Measurements from ENCODE around the gene ZNF513.
A peak's percentile ranks its signal among the peaks of the same experiment; 100 is the strongest.

Gene ZNF513

DNA sequence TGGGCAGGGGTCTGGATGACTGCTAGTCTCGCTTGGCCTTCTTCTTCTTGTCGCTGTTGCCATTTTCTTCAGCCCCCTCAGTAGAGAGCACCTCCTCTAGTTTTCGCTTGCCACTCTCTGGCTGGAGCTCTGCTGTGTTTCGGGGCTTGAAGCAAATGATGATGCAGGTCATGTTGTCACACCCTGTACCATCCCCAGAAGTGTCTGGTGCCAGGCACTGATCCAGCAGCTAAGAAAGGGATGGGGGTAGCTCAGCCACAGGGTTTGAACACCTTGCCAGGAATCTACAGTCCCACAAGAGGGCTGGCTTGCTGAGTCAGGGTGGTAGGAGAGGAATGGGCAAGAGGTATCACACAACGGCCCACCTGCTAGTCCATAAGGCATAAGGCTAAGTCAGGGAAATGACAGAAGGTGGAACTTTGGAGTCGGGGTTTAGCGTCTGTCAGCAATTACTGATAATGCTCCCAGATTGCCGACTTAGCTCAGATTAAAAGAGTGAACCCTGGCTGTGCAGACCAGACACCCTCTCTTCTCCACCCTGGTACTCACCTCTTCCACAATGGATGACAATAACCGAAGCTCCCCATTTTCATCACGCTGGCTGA is 1.1 kb upstream of the ZNF513 start:
- DNase-seq, result no peak

DNA sequence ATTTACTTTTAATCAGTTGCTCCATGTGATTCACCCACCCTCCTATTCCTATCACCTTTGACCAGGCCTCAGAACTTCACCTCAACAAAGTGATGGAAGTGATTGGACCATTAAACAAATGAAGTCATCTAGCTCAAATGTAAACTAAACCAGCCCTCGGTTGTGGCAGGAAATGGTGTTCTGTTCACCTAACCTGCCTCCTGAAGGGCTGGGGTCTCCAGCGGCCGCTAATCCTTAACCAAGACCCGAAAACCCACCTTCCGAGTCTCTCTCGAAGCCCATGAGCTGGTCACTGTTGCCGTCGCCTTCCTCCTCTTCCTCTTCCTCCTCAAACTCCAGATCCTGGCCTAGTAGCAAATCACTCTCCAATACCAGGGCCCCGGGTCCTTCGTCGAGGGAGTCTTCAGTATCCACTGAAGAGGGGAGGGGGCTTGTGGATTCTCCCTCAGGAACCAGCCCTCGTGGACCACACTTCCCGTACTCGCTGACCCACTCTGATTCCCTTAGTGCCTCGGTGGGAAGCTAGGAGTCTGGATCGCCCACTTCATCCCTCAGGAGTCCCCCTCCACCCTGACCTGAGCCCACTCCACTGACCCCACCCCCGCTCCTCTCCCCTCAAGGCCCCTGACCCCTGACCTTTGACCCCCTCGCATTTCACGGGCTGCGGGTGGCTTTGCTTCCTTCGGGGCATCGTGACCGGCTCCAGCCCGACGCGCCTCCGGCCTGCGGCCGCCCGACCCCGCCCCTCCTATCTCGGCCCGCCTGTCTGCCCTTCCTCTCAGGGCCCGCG is 503 bp downstream of the ZNF513 start:
- DNase-seq, result peak in 2 of 3 experiments; percentile 79 to 81

DNA sequence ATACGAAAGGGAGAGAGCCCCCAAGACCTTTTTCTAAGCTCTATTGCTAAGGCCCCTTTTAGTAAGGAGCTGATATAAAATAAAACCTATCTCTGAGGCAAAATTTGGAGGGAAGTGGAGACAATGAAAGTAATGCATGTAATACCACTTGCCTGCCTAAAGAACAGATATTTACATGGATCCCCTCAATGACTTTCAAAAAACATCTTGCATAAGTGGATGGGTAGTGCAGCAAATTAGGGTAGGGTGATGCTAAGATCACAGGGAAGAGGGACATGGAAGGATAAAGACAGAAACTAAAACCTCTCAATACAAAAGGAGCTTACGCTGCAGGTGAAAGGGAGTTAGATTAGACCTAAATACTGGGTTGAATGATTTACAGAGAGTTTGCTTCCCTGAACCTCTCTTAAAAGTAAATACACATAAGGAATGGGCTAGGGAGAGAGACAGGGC is 1.1 kb downstream of the ZNF513 start:
- DNase-seq, result no peak

DNA sequence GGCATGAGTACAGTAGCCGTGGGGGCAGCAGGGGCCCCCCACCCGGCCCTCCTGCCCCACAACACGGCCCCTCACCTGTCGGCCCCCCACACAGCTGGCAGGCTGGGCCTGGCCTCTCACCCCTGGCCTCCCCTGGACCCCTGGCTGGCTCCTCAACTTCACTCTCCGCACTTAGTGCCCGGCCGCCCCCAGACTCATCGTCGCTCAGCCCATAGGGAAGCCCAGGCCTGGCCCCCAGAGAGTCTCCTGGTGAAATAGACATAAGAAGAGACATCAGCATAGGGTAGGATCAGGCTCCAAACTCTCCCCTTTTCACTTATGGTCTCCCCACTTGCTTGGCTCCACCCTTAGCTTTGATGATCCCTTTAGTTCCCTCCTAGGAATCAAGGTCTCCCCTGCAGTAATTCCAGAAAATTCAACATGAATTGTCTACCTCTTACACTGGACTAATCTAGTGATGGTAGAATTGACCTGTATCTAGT is 1.7 kb downstream of the ZNF513 start:
- no peak for DNase-seq

DNA sequence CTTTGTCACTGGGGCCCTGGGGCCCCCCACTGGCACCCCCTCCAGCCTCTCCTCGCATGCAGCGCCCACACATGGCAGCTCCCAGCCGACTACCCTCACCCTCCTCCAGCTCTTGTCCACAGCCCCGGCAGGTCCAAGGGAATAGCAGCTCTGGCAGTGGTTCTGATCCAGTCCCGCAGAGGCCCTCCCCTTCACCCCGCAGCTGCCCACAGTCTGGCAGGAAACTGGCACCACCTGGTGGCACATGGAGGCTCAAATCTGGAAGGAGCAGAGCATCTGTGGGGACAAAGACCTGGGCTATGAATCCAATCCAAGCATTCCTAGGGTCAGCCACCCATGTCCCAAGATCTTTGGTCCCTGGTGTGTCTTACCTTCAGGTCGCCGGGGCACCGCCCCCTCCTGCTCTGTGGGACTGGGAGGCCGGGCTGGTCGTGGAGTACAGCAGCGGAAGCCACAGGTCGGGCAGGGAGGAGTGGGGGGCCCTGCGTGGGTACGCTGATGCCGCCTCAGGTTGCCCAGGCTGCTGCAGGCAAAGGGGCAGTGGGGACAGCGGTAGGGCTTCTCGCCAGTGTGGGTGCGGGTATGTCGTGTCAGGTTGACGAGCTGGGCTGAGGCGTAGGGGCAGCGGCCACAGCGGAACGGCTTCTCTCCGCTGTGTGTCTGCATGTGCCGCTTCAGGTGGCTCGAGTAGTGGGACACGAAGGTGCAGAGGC is 2.3 kb downstream of the ZNF513 start:
- no peak for DNase-seq

DNA sequence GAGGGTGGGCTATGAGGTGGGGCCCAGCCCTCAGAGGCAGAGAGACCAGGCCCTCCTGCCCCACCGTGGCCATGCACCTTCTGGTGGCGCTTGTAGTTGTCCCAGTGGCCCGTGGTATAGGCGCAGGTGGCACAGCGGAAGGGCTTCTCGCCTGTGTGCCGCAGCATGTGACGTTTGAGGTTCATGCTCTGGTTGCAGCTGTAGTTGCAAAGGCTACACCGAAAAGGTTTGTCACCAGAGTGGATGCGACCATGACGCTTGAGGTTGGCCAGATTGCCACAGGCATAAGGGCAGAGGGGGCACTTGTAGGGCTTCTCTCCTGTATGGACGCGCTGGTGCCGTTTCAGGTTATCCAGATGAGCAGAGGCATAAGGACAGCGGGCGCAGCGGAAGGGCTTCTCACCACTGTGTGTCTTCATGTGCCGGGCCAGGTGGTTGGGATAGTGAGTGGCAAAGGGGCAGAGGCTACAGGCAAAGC is 2.9 kb downstream of the ZNF513 start:
- DNase-seq, result no peak

DNA sequence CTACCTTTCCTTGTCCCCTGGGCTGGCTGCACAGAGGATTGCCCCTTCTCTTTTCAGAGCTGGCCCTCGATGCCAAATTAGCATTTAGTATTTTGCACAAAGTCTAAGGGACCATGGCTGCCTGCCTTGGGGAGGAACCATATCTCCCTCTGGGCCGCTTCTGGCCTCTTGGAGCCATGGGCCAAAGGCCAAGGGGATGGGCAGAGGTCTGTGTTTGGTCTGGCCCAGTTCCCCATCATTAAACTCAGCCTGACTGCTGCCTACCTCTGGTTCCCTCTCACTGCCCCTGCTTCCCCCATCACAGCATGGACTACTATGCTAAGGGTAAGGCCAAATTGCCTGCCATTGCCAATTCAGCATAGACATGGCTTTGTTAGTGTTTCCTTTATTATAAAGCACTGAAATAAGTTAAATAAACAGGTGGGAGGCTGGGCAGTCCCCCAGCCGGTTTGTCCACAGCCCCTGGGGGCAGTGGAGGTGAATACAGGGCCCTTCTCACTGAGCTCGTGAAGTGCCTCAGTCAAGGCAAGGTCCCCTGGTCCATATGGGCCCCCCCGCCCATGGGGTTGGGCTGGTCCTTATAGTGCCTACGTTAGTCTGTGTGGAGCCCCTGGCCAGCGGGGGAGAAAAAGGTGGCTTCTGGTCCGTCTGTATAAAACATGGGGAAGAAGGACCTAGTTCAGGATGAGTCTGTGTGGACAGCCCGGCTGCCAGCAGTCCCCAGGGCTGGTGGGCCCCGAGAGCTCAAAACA is 3.5 kb downstream of the ZNF513 start:
- no peak for DNase-seq

DNA sequence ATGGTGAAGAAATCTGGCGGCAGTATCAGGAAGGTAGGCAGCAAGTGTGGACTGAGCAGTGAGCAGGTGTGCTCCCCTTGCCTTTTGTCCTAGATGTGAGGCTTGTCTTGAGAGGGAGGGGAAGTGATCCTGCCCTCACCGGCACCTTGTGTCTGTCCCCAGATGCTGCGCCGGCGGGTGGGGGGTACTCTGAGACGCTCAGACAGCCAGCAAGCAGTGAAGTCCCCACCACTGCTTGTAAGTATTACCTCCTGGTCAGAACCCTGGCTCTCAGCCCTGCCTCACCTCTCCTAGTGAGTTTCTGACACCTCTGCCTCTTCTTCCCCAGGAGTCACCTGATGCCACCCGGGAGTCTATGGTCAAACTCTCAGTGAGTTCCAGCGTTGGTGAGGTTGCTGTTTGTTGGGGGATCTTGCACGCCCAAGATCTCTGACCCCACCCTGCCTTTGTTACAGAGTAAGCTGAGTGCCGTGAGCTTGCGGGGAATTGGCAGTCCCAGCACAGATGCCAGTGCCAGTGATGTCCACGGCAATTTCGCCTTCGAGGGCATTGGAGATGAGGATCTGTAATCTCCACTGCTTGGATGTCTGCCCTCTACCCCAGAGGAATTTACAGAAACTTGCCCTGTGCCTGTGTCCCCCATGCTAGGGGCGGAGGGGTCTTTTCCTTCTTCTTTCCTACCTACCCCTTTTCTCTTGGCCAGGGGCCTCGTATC is 4.2 kb downstream of the ZNF513 start:
- no peak for DNase-seq

DNA sequence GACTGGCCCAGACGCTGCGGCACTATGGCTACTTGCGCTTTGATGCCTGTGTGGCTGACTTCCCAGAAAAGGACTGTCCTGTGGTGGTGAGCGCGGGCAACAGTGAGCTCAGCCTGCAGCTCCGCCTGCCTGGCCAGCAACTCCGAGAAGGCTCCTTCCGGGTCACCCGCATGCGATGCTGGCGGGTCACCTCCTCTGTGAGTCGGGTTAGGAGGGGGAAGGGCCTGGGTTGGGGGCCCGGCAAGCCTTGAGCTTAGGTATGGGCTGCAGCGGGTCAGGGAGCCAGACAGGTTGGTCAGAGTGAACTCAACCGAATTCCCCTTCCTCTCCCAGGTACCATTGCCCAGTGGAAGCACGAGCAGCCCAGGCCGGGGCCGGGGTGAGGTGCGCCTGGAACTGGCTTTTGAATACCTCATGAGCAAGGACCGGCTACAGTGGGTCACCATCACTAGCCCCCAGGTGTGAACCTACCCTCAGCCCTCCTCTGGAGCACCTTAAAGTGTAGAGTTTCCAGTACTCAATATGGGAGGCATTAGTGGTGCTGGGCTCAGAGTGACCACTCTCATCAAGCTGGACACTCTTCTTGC is 4.9 kb downstream of the ZNF513 start:
- DNase-seq, result no peak

DNA sequence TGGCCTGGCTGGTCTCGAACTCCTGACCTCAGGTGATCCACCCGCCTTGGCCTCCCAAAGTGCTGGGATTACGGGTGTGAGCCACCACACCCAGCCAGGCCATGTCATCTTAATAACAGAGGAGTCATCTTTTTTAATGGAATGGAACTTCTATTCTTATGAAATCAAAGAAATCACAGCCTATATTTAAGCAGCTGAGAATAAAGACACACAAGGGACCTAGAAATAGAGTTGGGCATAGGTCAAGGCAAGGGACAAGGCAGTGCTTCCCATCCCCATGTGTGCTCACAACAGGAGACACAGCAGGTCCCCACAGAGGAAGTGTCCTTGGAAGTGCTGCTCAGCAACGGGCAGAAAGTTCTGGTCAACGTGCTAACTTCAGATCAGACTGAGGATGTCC is 7.0 kb downstream of the ZNF513 start:
- DNase-seq, result no peak

DNA sequence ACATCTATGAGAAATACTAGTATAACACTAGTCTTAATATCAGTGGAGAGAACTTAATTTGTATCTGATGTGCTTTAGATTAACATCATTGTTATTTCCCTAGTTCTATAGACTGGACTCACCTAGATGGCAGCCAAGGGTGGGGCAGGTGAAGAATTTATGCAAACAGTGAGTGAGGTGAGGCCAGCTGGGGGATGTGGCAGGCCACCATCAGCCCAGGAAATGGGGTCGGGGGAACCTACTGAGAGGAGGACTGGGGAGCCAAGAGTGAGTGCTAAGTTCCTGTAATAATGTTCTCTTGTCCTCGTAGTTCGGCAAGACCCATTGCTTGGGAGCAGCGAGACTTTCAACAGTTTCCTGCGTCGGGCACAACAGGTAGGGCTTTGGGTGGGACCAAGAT is 7.6 kb downstream of the ZNF513 start:
- no peak for DNase-seq

DNA sequence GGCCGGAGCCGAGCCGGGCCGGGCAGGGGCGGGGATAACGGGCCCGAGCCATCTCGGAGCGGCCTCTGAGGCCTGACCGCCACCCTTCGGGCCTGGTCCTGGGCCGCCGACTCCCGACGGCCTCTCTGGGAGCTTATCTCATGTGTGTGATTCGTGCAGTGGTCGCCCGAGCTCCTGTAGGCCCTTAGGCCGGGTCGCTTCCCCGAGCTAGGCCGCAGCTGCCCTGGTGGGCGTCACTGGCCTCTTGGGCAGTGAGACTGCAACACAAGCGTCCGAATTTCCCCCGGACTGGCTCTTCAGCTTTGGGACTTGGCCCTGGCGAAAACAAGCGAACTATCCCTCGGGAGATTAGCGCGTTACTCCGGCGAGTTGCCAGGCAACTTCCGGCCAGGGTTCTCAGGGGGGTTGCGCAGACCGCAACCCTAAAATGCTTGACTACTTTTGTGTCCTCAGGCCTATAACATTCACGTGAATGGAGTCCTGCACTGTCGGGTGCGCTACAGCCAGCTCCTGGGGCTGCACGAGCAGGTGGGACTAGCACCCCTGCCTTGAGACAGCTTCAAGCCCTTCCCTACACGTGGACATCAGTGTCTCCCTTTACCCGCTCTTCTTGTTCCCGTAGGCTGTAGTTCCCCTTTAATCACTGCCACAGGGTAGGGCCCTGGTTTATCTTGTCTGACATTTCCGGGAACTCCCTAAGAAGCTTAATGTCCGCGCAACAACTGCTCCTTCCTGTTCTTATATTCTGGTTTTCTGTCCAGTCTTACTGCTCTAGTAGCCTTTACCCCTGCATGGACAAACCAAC is 9.5 kb downstream of the ZNF513 start:
- DNase-seq, result peak in 2 of 3 experiments; percentile 15 to 61

DNA sequence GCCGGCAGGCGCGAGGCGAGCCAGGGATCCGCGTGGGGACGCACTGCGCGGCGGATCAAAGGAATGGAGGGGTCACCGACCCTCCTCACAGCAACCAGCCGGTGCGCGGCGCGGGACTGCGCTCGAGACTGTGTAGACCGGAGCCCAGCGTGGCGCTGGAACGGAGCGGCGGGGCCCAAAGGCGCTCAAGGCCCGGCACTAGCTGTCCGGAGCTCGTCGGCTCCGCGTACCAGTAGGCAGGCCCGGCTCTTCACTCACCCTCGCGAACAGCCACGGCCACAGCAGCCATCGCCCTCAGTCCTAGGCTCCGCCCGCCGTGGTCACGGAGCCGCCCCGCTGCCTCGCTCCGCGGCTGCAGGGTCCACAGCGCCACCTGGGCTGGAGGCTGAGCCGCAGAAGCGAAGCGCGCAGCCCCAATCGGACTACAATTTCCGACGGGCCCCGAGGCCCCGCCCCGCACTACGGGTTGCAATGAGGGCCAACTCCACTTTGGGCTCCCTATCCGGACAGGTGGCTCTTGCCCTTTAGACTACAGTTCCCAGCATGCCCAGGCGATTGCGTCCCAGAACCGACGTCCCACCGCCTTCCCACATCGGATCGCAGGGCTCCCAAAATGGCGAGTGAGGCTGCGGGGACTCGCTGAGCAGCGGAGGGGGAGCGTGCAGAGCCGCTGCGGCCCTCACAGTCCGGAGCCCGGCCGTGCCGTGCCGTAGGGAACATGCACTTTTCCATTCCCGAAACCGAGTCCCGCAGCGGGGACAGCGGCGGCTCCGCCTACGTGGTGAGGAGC is 10.3 kb downstream of the ZNF513 start, which contains the start of the genes EIF2B4 and SNX17:
EIF2B4 (minus strand) TSS at position 313 of the 790 bp plus-strand sequence; CDS start at position 289, 24 bp downstream.
SNX17 (plus strand) TSS at position 591 of the 790 bp plus-strand sequence; CDS start at position 719, 128 bp downstream.
- peak; percentile 99 to 100 (median 99) for DNase-seq

DNA sequence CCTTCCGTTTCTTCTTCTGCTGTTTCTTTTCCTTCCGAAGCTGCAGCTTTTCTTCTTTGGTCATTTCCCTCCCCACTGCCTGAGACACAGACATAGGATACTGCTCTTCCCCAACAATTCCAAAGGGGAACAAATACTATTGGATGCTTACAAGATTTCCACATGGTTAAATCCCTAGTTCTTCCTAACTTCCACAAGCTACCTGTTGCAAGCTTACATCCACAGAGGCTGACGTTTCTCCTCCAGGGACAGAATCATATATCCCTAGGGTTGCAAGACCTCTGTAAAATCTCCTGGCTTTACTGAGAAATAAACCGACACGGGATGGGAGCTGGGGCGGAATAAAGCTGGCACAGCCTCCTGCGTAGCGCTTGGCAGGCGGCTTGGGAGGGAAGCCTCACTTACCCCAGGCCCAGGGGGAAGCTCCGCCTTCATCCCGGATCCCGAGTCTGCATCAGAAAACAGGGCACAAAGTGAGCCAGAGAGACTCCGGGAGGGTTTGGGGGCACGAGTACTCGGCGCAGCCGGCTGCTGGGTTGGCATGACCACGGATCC is 11.0 kb downstream of the ZNF513 start:
- peak in 1 of 3 experiments; percentile 85 for DNase-seq

DNA sequence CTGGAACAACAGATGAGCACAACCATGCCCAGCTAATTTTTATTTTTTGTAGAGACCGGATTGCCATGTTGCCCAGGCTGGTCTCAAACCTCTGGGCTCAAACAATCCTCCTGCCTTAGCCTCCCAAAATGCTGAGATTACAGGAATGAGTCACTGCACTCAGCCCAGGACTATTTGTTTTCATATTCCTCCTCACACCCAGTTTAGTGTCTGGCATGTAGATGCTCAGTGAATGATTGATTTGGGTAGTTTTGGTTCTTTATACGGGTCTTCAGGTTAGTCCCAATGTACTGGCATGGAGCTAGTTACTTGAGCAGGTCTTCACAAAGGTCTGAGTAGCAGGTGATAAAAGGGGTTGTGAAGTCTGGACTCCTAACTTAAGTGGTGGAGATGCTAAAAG is 16.6 kb downstream of the ZNF513 start:
- DNase-seq, result no peak

DNA sequence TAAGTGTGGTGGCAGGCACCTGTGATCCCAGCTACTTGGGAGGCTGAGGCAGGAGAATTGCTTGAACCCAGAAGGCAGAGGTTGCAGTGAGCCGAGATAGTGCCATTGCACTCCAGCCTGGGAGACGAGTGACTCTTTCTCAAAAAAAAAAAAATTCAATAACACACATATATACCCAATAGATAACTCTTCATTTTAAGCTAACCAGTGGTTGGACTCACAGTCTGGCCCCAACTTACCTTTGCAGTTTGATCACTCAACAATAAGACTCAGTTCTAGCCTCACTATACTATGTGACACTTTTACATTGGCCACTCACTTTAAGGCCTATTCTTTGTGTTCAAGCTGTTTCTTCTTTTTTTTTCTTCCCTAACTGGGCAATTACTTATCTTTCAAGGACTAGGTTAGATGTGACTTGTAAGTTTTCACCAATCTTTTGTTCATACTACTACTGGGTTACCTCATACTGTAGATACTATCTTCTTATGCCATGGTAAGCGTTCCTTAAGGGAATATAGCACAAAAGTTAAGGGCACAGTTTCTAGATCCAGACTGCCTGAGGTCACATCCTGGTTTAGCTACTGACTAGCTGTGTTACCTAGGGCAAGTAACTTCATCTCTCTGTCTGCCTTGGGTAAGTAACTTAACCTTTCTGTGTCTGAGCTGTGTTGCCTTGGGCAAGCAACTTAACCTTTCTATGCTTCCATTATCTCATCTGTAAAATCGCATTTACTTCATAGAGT is 17.7 kb downstream of the ZNF513 start:
- no peak for DNase-seq

DNA sequence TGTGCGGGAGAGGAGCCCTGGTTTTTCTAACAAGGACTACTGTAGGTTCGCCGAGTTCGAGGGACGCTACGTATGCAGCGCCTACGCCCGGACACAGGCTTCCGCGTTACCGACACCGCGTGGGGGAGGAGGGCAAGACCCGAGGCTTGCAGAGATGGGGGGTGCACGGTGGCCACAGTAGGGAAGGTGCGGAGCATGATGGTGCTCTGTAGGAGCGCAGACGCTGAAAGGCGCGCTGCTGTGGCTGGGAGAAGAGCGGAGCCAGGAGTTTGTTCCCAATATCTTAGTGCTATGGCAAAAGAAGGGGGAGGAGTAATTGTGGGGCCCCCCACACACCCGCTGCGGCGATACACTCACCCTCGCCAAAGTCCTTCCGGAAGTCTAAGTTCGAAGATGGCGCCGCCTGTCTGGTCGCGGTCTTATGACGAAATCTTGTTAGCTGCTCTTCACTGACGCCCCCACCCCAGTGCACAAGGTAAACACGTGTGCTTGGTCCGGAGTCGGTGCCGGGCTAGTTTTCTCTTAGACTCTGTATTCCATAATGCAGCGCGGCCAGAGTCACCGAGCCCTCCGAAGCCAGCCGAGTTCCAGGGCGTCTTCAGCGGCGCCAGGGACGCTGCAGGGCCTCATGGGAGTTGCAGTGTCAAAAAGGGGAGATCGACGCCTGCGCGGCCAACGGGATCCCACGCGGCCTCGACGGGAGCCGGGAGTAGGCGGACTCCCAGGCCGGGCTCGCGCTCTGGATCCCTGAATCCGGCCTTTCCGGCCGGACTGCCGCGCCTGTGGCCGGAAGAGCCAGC is 24.0 kb downstream of the ZNF513 start, which contains the start of gene GTF3C2:
GTF3C2 (minus strand) TSS at position 383 of the 800 bp plus-strand sequence. CDS start 13,210 bp downstream, outside the sequence.
- peak; percentile 98 to 100 (median 99) for DNase-seq

DNA sequence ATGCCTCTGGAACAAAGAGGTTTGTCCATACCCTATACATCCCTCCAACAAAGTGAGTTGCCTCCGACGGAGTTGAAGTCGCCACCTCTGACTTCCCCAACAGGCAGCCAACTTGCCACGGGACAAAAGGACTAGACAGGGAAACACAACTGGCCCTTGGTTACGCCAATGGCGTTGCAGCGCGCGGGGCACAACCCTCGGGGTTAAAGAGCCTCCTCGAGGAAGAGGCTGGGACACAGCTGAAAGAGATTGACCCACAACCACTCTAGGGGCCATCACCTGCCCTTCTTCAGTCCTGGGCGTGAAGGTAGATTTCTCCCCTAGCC is 24.5 kb downstream of the ZNF513 start:
- DNase-seq, result peak in 1 of 3 experiments; percentile 84
